ENCODE data around the gene RTF2. TPM values are rescaled to one million over a fixed set of nuclear protein-coding genes. Genes with fewer than 3 reads are reported as not detected.

RTF2 gene
- total RNA-seq, 1 donor from 2014 or later: 42.4 TPM

DNA sequence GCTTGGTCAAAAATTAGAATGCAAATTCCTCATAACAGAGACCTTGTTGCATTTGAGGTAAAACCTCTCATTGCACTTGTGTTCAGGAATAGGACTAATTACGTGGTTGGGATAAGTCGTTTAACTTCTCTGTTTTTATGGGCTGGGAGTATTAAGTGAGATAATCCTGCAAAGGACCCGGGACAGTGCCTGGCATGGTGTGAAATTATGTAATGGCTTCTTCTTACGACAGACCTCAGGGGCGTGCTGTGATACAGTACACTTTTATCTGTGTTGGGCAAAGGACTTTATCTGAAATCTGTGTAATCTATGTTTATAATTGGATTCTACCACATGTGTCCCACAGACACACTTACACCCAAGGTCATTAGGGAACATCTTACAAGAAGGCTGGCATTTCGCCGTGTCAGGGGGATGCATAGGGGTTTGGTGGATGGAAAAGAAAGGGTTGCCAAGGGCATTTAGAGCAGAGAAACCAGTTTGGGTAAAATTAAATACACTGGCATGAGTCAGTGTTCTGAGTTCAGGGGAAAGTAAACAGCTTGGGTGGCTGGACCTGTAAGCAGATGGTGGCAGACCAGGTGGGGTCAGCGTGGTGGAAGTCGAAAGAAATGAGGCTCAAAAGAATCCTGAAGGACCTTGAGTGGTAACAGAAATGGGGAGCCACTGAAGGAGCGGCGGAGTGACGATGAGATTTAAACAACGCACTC lies 17.2 kb upstream of the RTF2 start:
- no peak for DNase-seq (ENCODE audit: low spot score)
- no peaks in the 10 kb centered on the region for H3K9me3 ChIP-seq (ENCODE audit: low read depth)
- no peak overlapping the region for H3K4me2 ChIP-seq
- no peaks in the 10 kb centered on the region for H3K4me1 ChIP-seq
- H3K27me3 ChIP-seq: peaks cover 10% of the 10 kb centered on the region
- no peaks in the 10 kb centered on the region for H3K36me3 ChIP-seq
- H3K9ac ChIP-seq: no peak overlapping the region
- no peaks in the 10 kb centered on the region for H3F3A ChIP-seq (ENCODE audit: low read depth)
- Mint-ChIP-seq H3K36me3 (no peaks in the 10 kb centered on the region), H3K9me3 (no peaks in the 10 kb centered on the region), H3K4me3 (no peak overlapping the region), H3K27me3 (ENCODE audit: insufficient read depth, low read depth) (no peaks in the 10 kb centered on the region), H3K4me1 (peaks cover 4% of the 10 kb centered on the region), H3K27ac (no peak overlapping the region)
- no peaks in the 10 kb centered on the region for H4K20me1 ChIP-seq (ENCODE audit: low read depth)
- H3K27ac ChIP-seq: no peak overlapping the region
- H3K79me2 ChIP-seq (ENCODE audit: low read depth): no peaks in the 10 kb centered on the region
- TF ChIP-seq CTCF (IDR thresholded peaks at IDR 0.05): no peak
- TF ChIP-seq EZH2 (IDR thresholded peaks at IDR 0.05): no peak
- no peak for TF ChIP-seq EZH2phosphoT487 (IDR thresholded peaks at IDR 0.05)
- H3K4me3 ChIP-seq: no peak overlapping the region
- no peak overlapping the region for H2AFZ ChIP-seq (replicated peaks)

DNA sequence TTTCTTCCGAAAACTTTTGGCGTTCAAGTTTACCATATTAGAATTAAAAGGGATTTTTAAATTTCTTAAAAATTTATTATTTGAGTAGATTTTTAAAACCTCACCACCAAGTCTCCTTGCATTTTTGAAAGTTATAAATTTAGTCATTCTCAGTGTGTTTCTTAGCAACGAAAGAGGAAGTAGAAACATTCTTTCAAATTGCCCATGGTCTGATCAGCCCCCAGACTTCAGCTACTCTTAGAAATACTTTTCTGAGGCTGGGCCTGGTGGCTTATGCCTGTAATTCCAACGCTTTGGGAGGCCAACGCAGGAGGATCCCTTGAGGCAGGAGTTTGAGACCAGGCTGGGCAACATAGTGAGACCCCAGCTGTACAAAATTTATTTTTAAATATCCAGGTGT lies 15.1 kb upstream of the RTF2 start:
- H3K36me3 ChIP-seq: no peaks in the 10 kb centered on the region
- H3K9me3 Mint-ChIP-seq: no peaks in the 10 kb centered on the region
- no peaks in the 10 kb centered on the region for H3K79me2 ChIP-seq (ENCODE audit: low read depth)
- no peaks in the 10 kb centered on the region for H3K4me1 ChIP-seq
- no peaks in the 10 kb centered on the region for H3K27me3 Mint-ChIP-seq (ENCODE audit: insufficient read depth, low read depth)
- no peak overlapping the region for H3K27ac ChIP-seq
- H3K9ac ChIP-seq: no peak overlapping the region
- no peak for DNase-seq (ENCODE audit: low spot score)
- TF ChIP-seq EZH2phosphoT487 (IDR thresholded peaks at IDR 0.05) (no peak), EZH2 (IDR thresholded peaks at IDR 0.05) (no peak), CTCF (IDR thresholded peaks at IDR 0.05) (no peak)
- H3K9me3 ChIP-seq (ENCODE audit: low read depth): no peaks in the 10 kb centered on the region
- H3F3A ChIP-seq (ENCODE audit: low read depth): no peaks in the 10 kb centered on the region
- no peaks in the 10 kb centered on the region for H3K4me1 Mint-ChIP-seq
- no peaks in the 10 kb centered on the region for H4K20me1 ChIP-seq (ENCODE audit: low read depth)
- H3K4me2 ChIP-seq: no peak overlapping the region
- no peak overlapping the region for H3K4me3 Mint-ChIP-seq
- no peak overlapping the region for H3K27ac Mint-ChIP-seq
- H2AFZ ChIP-seq (replicated peaks): no peak overlapping the region
- peaks cover 22% of the 10 kb centered on the region for H3K27me3 ChIP-seq
- H3K4me3 ChIP-seq: no peak overlapping the region
- no peaks in the 10 kb centered on the region for H3K36me3 Mint-ChIP-seq

DNA sequence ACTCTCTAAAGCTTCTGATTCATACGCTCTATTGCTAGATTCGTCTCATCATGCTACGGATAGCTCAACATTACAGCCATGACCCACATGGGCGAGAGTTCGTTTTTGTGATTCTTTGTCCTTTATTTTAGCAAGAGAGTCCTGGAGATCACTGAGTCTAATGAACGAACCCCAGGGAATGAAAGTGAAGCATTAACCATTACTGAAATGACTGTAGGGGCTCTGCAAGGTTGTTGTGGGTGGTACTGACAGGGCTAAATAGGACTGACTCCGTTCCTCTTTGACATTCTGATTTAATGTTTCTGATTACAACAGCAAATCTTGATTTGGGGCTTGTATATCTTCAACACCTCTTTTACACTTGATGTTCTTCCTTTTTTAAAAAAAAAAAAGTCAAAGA lies 13.7 kb upstream of the RTF2 start:
- no peak for TF ChIP-seq EZH2phosphoT487 (IDR thresholded peaks at IDR 0.05)
- no peak for TF ChIP-seq EZH2 (IDR thresholded peaks at IDR 0.05)
- TF ChIP-seq CTCF (IDR thresholded peaks at IDR 0.05): no peak
- H3K36me3 ChIP-seq: no peaks in the 10 kb centered on the region
- H3K4me3 ChIP-seq: no peak overlapping the region
- DNase-seq (ENCODE audit: low spot score): no peak
- no peak overlapping the region for H3K27ac ChIP-seq
- H3K79me2 ChIP-seq (ENCODE audit: low read depth): no peaks in the 10 kb centered on the region
- no peaks in the 10 kb centered on the region for H3K27me3 Mint-ChIP-seq (ENCODE audit: insufficient read depth, low read depth)
- H3K4me1 ChIP-seq: no peaks in the 10 kb centered on the region
- H3K4me1 Mint-ChIP-seq: no peaks in the 10 kb centered on the region
- H3K27ac Mint-ChIP-seq: no peak overlapping the region
- no peak overlapping the region for H3K9ac ChIP-seq
- no peak overlapping the region for H3K4me3 Mint-ChIP-seq
- no peaks in the 10 kb centered on the region for H3F3A ChIP-seq (ENCODE audit: low read depth)
- H3K9me3 ChIP-seq (ENCODE audit: low read depth): no peaks in the 10 kb centered on the region
- no peak overlapping the region for H3K4me2 ChIP-seq
- no peak overlapping the region for H2AFZ ChIP-seq (replicated peaks)
- no peaks in the 10 kb centered on the region for H3K36me3 Mint-ChIP-seq
- H4K20me1 ChIP-seq (ENCODE audit: low read depth): no peaks in the 10 kb centered on the region
- H3K9me3 Mint-ChIP-seq: no peaks in the 10 kb centered on the region
- peaks cover 36% of the 10 kb centered on the region for H3K27me3 ChIP-seq
